Measurements from ENCODE around the gene DYNLRB1. TPM values are rescaled to one million over a fixed set of nuclear protein-coding genes. Genes with fewer than 3 reads are reported as not detected.

DYNLRB1 gene
- polyA plus RNA-seq, 3 donors = 178 to 205 (median 203) TPM

DNA sequence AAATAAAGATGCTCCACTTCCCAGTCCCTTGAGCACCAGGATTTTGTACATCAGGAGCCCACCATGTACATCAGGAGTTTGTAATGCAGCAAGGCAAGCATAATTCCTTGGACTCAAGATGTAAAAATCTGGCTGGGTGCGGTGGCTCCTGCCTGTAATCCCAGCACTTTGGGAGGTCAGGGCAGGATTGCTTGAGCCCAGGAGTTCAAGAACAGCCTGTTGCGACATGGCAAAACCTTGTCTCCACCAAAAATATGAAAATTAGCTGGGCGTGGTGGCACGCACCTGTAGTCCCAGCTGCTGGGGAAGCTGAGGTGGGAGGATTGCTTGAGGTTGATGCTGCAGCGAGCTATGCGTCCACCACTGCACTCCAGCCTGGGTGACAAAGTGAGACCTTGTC, 26.2 kb downstream of the DYNLRB1 start:
- no peak for DNase-seq (ENCODE audit: extremely low read depth in 1 of 11, low read depth in 9 of 11, low spot score in 4 of 11)

DNA sequence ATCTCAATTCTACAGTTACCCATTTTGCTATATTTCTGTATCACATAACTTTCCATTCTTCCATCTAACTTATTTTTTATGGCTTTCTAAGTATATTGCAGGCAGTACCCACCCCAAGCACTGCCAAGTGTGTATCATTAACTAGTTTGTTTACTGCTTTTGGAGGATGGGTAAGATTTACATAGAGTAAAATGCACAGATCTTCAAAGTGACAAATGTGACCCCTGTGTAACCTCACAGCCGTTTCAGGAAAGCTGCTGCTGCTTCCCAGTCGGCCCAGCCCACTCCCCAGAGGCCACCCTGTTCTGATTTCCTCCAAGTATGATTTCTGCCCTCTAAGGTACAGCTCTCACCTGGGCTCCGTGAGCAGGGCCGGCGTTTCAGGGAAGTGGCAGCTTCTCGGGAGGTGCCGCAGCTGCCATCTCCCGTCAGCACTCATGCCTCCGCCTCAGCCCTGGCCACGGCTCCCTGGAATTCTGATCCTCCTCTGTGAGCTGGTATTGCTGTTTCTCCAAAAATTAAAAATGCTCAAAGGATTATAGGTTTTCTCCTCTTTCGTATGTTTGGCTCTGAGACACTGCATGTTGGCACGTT, 27.3 kb downstream of the DYNLRB1 start:
- no peak for DNase-seq (ENCODE audit: extremely low read depth in 1 of 11, low read depth in 9 of 11, low spot score in 4 of 11)

DNA sequence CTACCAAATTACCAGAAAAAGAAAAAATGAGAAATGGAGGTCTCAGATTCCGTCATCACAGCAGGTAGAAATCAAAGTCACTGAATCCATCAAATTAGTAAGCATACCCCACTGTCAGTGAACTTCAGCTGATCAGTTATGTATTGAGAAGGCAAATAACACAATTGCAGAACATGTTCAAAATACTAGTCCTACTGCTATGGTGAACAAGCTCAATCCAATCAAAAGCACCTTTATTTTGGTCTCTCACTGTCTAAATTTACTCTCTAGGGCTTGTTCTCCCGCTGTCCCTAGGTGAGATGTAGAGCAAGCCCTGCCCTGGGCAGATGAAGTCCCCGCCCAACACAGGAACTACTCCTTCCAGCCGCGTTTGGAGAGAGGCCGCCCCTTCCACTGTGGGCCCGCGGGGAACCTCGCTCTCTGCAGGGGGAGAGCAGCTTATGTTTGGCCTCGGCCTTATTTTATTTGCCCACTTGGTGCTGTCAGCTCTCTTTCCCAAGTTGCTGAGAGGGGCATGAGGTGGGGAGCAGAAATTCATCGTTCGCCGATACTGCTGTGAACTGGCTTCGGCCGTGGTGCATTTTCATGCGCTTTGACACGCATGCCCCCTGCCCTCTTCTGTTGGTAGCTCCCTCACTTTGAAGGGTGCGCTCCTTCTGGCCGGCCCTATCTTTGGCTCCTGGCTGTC, 28.0 kb downstream of the DYNLRB1 start:
- DNase-seq (ENCODE audit: extremely low read depth in 1 of 11, low read depth in 9 of 11, low spot score in 4 of 11) = no peak

DNA sequence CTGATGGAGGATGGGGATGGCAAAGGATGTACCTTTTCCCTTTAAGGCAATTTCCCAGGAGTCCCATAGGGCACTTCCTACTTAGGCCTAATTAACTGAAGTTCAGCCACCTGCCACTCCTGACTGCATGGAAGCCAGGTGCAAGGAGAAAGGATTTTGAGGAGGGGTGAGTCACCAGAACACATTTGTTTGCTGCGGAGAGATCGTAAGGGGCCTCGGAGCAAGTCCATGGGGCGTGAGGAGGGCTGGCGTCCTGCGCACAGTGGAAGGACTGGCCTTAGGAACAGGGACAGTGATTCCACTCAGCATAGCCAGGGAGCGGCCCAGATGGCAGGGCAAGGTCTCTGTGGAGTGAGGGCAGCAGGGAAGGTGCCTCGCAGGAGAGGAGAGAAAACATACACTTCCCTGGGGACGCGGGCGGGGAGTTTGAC, 30.5 kb downstream of the DYNLRB1 start:
- no peak for DNase-seq (ENCODE audit: extremely low read depth in 1 of 11, low read depth in 9 of 11, low spot score in 4 of 11)

DNA sequence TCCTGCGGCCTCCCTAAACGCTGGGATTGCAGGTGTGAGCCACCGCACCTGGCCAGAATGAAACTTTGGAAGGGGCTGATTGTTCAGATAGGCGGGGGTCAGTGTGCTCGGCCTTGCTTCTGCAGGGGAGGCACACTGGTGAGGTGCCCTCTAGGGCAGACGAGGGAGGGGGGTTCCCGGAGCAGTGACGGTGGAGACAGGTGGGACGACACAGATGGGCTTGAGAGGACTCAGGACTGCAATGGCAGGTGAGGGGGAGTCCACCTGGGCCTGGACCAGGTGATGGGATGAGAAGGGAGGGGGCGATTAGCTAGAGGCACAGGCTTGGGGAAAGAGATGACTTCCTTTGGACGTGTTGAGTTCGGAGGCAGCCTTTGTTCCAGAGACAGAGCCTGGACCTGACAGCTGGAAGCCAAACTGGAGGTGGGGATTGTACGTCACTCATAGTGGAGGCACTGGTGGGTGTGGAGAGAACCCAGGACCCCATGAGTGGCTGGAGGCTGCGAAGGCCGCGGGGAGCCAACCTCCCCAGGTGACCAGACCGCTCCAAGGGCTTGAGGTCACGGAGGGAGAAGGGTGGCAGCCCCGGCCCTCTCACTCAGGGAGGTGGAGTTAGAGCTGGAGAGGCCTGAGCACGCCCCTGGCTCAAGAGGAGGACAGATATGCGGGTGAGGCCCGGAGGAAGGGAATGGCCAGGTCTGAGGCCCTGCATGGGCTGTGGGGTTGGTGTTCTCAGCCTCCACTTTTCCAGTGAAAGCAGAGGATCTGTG, 31.8 kb downstream of the DYNLRB1 start:
- no peak for DNase-seq (ENCODE audit: extremely low read depth in 1 of 11, low read depth in 9 of 11, low spot score in 4 of 11)

DNA sequence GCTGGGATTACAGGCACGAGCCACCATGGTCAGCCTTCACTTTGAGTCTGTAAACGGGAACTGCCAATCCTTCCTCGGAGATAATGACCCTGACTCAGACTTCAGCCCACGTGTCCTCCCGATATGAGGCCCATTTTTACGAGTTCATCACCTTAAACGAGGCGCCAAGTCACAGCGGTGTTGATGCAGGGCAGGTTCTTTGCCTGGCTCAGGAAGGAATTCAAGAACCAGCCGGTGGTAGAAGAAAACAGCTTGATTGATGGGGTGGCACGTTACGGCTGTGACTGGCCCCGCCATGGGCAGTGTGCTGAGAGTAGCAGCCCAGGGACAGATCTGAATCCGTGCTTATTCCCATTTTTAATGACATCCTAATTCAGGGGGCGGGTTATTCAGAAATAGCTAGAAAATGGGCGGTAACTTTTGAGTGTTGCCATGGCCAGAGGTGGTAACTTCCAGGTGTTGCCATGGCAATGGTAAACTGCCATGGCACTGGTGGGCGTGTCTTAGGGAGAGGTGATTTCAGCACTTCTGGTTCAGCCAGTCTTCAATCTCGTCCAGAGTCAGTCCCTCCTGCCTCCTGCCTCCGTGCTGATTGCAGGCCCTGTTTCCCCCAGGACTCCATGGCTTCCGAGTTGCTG, 33.2 kb downstream of the DYNLRB1 start:
- DNase-seq (ENCODE audit: extremely low read depth in 1 of 11, low read depth in 9 of 11, low spot score in 4 of 11) = peak in 4 of 11 donors; percentile 52 to 71 (median 62)

DNA sequence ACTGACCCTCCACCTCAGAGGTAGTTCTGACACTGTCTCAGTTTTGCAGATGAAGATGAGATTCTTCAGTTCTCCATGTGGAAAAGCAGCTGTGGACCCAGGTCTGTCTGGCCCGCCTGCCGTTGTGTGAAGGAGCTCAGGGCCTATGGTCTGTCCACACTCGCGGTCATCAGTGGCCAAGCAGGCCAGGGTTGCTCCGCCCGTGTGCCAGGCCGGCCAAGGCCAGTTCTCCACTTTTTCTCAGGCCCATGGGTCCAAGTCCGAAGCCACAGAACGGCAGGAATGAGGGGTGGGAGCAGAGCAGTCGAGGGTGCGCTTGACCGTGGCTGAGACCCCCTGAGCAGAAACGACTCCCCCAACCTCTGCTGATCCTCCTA, 33.7 kb downstream of the DYNLRB1 start:
- DNase-seq (ENCODE audit: extremely low read depth in 1 of 11, low read depth in 9 of 11, low spot score in 4 of 11) = no peak

DNA sequence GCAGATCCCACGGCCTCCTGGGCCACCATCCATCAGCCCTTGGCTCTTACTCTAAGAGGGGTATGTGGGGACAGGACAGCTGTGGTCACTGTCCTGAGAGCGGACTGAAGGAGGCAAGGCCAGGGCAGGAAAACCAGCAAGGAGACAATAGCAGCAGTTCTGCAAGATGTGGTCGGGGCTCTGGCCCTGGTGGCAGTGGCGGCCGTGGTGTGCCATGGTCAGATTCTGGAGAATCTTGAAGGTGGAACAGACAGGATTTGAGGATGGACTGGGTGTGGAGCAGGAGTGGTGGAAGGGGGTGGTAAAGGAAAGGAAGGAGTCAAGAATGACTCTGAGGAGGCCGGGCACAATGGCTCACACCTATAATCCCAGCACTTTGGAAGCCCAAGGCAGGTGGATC, 36.3 kb downstream of the DYNLRB1 start:
- no peak for DNase-seq (ENCODE audit: extremely low read depth in 1 of 11, low read depth in 9 of 11, low spot score in 4 of 11)

DNA sequence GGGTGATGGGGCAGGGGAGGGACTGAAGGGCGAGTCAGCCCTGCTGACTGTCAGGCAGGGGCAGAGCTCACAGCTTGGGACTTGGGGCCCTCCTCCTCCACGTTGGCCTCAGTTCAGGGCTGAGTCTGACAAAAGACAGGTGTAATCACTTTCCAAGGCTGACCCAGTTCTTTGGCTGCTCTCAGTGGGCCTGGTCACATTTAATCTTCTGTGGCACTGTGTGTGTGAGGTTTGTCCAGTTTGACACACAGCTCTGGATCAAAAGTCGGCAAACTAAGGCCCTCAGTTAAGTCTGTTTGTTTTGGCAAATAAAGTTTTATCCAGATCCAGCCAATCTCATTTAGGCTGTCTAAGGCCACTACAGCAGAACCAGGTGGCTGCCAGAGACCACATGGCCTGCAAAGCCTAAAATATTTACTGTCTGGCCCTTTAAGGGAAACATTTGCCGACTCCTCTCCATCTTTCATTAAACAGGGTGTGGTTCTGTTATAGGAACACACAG, 37.2 kb downstream of the DYNLRB1 start:
- no peak for DNase-seq (ENCODE audit: extremely low read depth in 1 of 11, low read depth in 9 of 11, low spot score in 4 of 11)

DNA sequence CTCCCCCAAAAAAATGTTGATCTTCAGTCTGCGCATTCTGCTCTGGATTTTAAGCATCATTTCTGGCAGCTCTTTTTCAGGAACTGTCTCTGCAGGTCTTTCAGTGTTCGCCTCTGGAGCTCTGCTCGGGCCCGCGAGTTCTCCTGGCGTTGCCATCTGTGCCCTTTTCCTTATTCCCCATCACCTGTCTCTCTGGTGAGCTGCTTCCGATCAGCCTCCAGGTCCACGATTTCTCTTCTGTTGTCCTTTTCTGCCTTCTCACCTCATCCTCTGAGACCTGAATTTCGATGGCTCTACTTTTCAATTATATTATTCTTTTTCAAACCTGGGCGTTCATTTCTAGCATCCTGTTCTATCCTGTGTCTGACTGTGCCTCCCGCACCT, 41.7 kb downstream of the DYNLRB1 start:
- DNase-seq (ENCODE audit: extremely low read depth in 1 of 11, low read depth in 9 of 11, low spot score in 4 of 11) = no peak

DNA sequence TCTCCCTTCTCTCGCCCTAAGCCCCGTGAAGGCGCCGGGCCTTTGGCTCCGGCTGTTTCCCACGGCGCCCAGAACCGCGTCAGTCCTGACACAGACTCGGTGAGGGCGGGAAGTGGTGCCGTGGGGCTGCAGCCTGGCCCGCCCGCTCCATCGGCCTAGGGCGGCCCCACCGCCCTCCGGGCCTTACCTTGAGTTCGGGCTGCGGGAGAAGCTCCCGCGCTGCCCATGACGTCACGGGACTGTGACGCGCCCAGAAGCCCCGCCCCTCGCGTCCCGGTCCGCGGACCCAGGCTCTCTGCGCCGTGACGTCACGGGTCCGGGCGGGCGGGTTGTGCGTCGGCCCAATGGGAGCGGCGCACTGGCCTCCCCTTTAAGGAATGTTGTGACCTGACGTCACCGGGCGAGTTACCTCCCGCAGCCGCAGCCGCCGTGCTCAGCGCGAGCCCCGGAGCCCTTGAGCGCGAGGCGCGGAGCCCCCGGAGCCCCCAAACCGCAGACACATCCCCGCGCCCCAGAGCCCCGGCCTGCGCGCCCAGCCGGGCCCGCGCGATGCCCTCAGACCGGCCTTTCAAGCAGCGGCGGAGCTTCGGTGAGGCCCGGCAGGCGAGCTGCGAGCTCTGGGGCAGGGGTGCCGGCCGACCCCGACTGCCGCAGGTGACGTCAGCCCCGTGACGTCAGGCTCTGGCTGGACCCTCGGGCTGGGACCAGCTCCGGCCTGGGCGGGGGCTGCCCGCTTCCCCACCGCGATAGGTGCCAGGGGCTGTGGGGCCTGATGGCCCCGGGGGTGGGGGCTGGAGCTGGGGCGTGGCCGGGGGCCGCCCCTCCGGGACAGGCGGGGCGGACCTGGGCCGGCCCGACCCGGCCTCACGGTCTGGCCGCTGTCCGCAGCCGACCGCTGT, 42.3 kb downstream of the DYNLRB1 start, which contains the start of gene MAP1LC3A:
MAP1LC3A (plus strand) TSS at position 399 of the 899 bp plus-strand sequence; CDS start at position 550, 151 bp downstream.
- peak; percentile 75 to 92 (median 86) for DNase-seq (ENCODE audit: extremely low read depth in 1 of 11, low read depth in 9 of 11, low spot score in 4 of 11)

DNA sequence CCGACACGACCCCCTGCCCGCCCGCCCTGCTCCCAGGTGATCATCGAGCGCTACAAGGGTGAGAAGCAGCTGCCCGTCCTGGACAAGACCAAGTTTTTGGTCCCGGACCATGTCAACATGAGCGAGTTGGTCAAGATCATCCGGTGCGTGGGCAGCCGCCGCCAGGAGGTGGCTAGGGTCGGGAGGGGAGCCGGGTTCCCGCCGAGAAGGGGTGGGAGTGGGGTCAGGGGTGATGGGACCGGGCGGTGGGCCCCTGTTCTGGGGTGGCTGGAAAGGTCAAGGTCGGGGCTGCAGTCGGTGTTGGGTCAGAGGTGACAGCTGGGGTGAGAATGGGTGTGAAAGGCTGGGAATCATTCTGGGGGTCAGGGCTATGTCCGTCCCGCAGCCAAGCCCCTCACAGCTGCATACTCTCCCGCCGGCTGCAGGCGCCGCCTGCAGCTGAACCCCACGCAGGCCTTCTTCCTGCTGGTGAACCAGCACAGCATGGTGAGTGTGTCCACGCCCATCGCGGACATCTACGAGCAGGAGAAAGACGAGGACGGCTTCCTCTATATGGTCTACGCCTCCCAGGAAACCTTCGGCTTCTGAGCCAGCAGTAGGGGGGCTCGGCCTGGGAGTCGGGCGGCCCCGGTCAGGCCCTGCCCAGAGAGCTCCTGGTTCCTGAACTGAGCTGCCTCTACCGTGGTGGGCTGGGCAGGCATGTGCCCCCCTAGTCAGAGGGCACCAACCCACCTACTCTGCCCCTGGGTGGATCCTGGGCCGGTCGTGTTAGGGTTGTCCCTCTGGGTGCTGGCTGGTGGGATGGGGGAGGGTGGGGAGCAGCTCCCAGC, 43.3 kb downstream of the DYNLRB1 start:
- DNase-seq (ENCODE audit: extremely low read depth in 1 of 11, low read depth in 9 of 11, low spot score in 4 of 11) = no peak

DNA sequence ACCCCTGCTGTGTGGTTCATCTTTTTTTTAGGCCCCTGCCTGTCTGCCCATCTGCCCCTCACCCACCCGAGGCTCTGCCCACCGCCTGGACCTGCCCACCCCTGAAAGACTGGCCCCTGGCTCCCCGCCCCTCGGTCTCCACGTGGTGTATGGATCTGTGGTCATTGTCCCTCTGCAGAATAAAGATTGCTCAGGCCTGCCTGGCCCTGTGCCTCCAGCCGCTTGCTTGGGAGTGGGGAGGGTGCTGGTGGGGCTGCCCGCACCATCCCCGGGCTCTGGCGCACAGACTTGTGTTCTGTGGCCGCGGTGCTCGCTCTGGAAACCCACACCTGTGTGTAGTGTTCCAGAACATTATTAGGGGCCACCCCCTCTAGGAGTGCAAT, 43.9 kb downstream of the DYNLRB1 start:
- no peak for DNase-seq (ENCODE audit: extremely low read depth in 1 of 11, low read depth in 9 of 11, low spot score in 4 of 11)

DNA sequence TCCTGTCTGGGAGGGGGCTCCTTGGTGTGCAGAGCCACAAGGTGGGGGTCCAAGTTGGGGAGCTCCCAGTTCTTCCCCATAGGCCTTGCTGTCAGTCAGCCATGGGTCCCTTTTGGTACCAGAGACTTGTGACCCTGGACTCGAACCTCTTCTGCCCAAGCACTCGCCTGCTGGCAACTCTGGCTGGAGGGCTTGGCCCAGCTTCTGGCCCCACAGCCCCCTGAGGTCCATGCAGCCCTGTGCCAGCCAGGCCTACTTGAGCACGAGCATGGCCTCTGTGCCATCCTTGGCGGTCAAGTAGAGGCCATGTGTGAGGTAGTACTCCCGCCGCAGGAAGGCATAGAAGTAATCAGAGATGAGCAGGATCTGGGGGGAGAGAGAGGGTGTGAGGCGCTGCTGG, 44.4 kb downstream of the DYNLRB1 start:
- no peak for DNase-seq (ENCODE audit: extremely low read depth in 1 of 11, low read depth in 9 of 11, low spot score in 4 of 11)

DNA sequence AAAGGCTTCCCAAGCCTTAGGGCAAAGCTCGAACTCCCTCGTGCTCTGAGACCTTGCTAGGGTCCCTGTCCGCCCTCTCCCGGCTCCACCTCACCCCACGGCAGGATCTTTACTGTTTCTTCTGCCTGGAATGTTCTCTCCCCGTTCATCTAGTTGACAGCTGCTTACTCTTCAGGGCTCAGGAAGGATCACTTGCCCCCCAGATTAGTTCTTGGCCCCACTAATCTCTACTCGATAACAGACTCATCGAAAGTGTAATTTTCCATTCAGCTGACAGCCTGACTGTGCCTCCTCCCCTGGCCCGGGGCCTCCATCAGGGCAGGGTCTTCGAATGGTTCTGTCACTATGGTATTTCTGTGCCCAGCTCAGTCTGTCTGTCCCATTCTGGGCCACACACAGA, 45.4 kb downstream of the DYNLRB1 start:
- DNase-seq (ENCODE audit: extremely low read depth in 1 of 11, low read depth in 9 of 11, low spot score in 4 of 11) = no peak

DNA sequence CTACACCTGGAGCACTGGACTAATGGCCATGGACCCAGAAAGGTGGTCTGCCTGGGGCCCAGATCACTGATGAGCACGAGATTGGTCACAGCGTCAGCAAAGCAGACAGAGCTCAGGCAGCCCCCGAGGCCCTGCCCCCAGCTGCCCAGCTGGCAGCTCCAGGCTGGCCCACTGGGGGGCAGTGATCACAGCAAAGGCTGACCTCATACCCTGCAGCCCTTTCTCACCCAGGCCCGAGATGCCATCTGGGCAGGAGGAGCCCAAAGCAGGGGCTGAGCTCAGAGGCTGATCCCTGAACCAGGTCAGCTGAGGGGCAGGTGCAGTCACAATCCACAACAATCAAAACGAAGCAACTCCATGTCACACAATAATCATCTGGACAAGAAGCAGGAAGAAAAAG, 46.4 kb downstream of the DYNLRB1 start:
- no peak for DNase-seq (ENCODE audit: extremely low read depth in 1 of 11, low read depth in 9 of 11, low spot score in 4 of 11)

DNA sequence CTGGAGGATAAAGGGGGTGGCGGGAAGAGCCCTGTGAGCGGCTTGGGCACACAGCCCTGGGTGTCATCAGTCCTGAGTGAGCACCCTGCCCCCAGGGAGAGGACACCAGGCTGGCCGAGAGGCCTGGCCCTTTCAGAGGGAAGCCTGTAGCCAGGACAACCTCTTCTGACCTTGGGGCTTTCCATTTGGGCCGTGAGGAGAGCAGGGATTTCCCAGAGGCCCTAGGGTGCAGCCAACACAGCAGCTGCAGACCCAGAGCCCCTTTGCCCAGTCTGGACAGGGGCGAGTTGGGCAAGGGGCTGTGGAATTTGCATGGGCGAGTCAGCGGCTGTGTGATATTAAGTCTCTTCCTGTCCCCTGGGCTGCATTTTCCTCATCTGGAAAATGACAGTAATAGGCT, 48.6 kb downstream of the DYNLRB1 start:
- no peak for DNase-seq (ENCODE audit: extremely low read depth in 1 of 11, low read depth in 9 of 11, low spot score in 4 of 11)
